HG02981 (cell line): Measurements from ENCODE around the gene PTPN14.
"Not testable (repeated sequence)": the region's sequence is repeated elsewhere in the genome, so short reads cannot be mapped to it uniquely, and the experiment has no call there.

Experiments
- ATAC-seq: cut with Tn5 transposase; IDR thresholded peaks from one replicate; pipeline ENCODE4 v1.9.1; 2021; ENCODE audit warnings: mild to moderate bottlenecking, moderate library complexity; ENCODE audit not compliant: unreplicated experiment

Gene PTPN14

DNA sequence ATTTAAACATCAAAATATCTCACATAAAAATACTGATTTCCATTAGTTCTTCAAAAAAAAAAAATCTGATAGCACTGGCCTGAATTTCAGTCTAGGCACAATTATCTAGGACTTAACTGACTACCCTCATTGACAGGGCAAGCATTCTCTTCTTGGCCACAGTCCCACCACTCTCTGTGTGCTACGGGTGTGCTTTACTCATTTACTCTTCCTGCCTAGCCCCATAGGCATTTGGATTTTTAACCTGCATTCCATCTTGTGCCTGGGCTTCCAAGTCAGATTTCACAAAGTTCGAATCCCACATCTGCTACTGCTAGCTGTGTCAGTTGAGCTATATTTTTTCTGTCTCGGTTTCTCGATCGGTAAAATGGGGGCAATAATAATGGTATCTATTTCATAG, 38.0 kb downstream of the PTPN14 start:
- ATAC-seq = no peak

DNA sequence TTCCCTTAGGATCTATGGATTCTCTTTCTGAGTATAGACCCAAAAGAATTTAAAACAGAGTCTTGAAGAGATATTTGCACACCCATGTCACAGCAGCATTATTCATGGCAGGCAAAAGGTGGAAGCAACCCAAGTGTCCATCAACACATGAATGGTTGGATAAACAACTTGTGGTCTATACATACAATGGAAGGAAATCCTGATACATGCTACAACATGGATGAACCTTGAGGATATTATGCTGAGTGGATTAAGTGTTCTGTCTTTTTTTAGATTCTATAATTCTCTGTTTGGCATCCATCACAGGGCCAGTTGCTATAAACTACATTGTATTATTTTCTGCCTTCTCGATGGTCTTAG, 39.8 kb downstream of the PTPN14 start:
- no peak for ATAC-seq

DNA sequence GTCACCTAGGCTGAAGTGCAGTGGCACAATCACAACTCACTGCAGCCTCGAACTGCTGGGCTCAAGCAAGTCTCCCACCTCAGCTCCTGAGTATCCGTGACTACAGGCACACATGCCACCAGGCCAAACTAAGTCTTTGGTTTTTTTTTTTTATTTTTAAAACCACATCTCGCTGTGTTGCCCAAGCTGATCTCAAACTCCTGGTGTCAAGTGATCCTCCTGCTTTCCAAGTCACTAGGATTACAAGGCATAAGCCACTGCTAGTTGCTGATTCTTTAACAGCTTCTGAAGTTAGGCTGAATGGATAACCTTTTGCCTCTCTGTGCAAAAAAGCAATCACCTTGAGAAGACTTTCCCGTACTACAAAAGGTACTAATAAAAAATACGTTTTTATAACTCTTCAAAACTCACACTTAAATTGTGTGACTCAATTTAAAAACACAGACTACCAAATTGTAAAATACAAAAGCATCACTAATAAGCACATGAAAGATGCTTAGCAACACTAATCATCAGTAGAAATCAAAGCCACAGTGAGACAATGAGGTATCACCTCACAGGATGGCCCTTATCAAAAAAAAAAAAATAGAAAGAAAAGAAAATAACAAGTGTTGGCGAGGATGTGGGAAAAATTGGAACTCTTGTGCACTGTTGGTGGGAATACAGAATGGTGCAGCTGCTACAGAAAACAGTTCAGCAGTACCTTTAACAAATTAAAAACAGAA, 40.3 kb downstream of the PTPN14 start:
- no peak for ATAC-seq

DNA sequence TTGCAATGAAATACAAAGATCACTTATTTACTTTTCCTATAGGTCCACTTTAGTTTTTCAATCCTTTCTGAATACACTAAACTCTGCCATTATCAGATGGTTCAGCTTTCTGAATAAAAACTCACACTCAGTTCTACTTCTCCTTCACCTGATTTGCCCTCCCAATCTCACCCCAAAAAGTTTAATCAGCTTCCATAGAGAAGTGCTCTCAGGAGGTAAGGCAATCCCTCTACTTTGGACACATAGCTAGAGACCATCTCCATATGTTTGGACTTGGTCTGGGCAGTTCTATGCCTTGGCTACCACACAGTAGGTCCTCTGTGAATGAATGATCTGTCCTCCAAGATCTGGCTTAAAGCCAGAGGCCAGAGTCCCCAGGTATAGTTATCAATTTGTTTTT, 40.9 kb downstream of the PTPN14 start:
- no peak for ATAC-seq

DNA sequence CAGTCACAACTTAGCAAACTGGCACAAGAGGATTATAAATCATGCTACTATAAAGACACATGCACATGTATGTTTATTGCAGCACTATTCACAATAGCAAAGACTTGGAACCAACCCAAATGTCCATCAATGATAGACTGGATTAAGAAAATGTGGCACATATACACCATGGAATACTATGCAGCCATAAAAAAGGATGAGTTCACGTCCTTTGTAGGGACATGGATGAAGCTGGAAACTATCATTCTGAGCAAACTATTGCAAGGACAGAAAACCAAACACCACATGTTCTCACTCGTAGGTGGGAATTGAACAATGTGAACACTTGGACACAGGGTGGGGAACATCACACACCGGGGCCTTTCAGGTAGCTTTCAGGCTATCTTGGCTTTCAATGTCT, 41.8 kb downstream of the PTPN14 start:
- ATAC-seq = not testable (repeated sequence)

DNA sequence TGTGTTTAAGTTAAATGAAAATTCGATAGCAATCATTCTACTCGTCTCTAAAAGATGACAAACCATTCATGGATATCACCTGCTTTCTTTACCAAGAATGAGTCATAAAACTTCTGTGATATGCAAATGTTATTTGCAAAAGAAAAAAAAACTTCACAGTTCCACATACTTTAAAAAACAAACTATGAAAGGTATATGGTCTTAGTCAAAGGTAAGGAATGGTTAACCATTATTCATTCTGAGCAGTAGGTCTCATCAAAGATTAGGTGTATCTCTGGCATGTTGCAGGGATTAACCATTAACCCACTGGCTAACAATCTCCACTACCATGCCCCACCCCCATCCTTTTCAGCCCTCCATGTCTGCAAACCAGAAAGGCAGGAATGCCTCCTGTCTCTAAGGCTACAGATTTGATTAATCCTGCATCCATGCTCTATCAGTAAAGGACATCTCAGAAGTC, 44.4 kb downstream of the PTPN14 start:
- ATAC-seq = peak; percentile 78

DNA sequence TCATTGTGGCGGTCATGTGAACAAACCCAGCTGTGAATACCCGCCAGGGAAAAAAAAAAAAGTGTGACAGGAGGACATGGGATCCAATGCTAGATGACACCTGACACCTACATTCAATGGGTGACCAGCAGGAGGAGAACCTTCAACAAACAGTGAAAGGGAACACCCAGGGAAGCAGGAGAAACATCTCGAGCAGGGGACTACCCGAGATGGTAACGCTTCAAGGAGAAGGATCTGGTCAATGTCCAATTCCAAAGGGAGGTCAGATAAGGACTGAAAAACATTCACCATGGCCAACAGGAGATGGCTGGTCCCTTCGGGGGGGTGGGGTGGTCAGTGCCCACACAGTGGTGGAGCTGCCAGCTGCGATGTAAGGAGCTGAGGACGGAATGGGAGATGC, 46.3 kb downstream of the PTPN14 start:
- ATAC-seq = no peak

DNA sequence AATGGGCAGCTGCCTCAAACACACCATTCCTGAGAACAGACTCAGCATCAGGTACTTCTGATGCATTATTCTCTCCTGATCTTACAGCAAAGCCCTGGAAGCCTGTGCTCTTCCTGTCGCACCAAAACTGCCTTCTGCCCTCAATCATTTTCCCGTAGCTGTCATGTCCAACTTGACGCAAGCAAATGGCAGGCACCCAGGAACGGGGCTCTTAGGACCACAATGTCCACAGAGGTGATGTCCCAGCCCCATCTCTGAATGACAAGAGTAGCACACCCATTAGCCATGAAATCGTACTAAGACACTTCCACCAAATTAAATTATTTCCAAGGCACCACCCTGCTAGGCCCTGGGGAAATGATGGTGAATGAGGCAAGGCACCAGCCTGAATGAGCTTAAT, 47.1 kb downstream of the PTPN14 start:
- no peak for ATAC-seq

DNA sequence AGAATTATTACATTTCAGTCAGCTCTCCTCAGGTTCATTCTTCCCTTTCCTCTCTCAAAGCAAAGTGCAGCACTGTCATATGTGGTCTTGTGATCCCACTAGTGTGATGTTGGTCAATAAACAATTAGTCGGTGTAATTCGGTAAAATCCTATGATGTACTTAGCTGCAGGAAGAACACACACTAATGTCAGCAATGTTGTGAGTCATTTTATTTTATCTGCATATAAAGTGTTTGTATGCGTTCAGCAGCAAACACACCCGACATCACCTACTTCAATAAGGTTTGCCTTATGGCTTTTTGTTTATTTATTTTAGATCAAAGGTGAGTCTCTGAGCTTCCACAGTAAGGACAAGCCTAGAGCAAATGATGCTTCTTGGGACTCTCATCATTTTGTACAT, 47.8 kb downstream of the PTPN14 start:
- ATAC-seq = no peak

DNA sequence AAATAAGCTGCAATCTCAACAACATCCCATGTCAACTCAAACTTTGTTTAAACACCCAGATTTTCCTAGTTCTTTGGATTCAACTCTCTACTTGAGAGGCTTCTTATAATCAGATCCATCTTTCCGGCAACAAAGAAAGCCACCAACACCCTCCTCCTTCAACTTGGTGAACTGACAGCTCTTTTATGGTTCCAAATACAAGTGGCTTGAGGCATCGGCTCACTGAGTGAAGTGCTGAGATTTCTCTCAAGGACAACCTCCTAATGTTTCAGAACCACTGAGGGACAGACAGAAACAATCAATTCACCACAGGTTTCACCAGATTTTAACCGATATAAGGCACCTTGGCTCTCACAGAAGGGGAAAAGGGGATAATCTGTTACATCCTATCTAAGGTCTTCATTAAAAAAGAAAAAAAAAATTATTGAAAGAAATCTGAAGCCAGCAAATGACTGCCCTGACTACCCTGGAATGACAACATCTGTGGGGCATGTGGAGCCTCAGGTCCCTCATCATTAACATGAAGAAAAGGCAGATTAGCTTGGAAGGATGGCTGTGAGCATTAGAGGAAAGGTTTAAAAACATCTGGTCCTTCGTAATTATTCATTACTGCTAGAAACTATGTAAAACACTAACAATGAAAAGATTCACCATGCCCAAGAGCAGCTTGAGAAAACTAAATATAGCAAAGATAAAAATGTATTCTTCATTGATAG, 50.9 kb downstream of the PTPN14 start:
- ATAC-seq = no peak

DNA sequence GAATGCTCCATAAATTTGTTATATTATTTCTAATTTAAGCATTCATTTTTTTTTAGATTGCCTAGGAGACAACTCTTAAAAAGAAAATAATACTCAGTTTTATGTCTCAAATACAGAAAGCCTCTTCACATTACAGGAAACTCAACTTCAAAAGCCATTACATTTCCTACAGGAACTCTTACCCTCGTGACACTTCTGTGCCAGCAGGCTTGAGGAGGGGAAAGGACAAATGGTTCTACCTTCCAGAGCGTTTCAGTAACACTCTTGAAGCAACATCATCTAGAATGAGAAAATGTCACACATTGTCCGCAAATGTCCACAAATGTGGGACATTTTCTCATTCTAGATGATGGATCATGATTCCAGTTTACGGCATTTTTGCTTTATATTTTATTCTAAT, 51.7 kb downstream of the PTPN14 start:
- no peak for ATAC-seq

DNA sequence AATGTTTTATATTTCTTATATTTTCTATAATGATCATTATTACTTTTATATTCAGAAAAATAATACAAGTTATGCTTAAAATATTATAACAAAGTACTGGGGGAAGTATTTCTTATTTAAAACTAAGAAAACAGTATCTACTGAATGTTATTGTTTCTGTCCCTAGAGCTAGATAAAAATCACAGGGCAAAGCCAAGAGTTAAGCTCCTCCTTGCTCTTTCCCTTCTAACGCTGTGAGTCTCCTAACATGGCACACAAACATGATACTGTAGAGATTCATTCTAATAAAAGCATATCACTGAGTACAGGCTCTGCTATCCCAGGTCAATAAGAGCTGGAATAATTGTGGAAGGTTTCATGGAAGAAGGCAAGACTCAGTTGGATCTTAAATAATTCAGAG, 53.4 kb downstream of the PTPN14 start:
- no peak for ATAC-seq

DNA sequence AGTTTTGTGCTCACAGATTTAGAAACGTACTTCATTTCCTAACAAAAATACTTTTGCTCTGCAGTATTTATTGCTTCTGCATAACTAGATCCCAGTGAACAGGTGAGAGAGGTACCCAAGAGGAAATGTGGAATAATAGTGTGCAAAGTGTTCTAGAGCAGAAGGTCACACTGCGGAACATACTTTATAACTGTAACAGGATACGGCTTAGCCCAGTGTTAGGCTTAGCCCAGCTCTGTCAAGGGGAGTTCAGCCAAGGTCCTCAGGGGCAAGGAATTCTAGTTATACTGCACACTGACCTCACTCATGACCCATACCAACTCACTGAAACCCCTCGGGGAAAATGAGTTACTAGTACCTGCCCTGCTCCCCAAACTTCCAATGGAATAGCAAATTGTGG, 55.3 kb downstream of the PTPN14 start:
- ATAC-seq = no peak

DNA sequence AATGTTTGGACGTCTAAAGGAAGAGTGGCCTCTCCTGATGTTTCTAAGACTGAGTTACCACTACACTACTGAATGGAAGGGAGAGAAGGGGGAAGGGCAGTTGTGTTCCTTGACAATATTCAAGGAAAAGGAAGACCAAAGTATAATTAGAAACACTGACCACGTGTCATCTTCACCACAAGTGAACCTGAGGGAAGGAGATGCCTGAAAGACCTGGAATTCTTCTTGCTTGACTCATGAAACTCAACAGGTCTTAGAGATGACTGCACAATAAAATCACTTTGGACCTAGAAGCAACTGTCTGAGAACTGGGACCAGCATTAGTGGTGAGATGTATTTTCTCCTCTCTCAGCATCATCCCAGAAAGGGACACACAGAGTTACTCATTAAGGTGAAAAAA, 56.7 kb downstream of the PTPN14 start:
- ATAC-seq = no peak

DNA sequence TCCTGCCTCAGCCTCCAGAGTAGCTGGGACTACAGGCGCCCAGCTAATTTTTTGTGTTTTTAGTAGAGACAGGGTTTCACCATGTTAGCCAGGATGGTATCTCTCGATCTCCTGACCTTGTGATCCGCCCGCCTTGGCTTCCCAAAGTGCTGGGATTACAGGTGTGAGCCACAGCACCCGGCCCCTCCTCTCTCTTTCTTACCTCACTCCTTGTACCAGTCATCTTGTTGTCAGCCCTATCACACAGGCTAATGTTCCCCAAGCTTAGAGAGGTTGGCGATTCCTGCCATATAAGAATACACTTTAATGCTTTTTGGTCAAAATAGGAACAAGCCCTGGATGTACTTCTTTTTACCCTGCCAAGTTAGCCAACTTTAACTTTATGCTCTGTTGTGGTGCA, 57.2 kb downstream of the PTPN14 start:
- not testable (repeated sequence) for ATAC-seq

DNA sequence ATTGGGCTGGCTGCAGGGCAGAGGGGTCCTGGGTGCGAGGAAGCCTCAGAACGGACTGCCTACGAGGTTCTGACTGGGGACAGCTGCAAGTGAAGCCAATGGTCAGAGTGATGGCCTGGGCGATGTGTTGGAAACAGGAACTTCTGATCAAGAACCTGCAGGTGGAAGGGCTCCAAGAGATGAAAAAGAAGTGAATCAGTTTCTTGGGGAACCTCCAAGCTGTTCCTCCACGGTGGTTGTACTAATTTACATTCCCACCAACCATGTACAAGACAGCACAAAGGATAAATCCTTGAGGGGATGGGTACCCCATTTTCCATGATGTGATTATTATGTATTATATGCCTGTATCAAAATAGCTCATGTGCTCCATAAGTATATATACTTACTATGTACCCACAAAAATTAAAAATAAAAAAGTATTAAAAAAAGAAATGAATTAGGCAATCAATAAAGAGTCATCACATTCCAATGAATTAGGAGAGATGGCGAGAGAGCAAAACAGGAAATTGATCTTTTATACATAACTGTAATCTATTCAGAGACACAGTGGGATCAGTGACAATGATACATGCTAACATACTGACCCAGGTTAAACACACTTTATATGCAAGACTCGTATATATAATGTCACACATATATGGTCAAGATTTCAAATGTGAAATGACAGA, 58.1 kb downstream of the PTPN14 start:
- no peak for ATAC-seq

DNA sequence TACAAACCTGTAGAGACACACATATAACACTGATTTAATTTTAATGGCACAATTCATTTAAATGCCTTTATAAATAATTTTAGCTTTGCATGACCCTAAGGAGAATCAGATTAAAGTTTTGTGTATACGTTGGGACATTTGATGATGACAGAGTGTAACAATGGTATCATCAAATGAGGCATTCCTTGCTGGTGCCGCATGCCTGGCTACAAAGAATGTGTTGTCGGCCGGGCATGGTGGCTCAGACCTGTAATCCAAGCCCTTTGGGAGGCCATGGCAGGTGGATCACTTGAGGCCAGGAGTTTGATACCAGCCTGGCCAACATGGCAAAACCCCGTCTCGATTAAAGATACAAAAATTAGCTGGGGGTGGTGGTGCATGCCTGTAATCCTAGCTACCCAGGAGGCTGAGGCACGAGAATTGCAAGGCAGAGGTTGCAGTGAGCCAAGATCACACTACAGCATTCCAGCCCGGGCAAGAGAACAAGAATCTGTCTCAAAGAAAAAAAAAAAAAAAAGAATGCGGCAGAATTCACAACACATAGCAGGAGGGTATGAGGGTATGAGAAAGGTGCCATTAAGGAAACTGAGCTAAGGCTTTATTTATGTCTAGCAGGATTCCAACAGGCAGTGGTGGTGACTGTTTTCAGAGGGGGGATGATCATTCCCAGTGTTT, 58.9 kb downstream of the PTPN14 start:
- no peak for ATAC-seq

DNA sequence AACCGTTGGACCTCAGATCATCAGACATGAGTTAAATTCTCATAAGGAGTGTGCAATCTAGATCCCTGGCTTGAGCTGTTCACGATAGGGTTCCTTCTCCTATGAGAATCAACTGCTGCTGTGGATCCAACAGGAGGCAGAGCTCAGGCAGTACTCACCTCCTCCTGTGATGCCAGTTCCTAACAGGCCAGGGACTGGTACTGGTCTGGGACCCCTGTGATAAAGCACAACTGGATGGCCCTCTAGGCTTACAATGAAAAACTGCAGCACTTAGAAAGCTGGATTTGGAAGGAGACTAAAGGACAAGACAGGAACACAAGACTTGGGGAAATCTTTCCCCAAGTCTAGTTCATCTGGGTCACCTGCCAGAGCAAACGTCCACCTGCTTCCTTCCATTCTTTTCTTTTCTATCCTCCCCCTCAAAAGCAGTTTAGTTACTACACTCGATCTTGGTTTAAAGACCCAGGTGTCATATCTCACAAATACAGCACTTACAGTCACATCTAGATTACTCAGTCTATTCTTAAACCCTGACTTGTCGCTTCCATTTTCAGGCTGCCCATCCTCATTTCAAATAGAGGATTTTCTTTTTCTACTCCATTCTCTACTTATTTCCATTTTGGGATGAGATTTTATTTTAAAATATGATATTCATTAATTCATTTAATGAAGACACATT, 59.8 kb downstream of the PTPN14 start:
- no peak for ATAC-seq

DNA sequence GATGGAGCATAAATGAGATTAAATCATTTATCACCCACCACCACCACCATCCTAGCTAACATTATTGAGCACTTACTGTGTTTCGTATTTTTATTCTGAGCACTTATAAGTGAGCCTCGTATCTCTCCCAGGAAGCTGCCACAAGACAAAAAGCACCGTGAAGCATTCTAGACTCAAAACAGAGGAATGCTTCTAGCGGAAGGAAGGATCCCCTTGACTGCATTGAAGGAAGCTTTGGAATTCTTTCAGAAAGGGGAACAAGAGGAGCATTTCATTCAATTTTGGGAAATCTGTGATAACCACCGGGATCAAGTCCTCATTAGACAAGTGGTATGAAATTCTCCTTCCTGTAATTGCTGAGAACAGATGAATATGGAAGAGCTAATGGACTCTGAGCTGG, 66.3 kb downstream of the PTPN14 start:
- no peak for ATAC-seq

DNA sequence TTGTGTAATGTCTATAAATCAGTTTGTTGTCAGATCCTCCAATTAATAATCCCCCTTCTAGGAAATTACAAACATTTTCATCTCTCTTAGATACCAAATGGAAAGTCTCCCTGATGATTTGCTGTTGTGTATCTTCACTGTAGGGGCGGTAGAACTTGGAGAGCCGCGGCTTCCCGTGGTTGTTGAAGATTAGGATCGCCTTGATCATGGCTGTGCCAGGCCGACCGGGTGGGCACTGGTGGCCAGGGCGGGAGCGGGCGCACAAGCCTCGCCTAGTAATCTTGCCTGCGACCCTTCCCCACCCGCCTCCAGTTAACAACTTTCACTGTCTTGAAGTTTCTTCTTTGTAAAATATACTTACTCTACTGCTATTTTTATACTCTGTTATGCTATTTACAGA, 68.2 kb downstream of the PTPN14 start:
- ATAC-seq = not testable (repeated sequence)
